ENCODE data around the gene UVSSA.

DNA sequence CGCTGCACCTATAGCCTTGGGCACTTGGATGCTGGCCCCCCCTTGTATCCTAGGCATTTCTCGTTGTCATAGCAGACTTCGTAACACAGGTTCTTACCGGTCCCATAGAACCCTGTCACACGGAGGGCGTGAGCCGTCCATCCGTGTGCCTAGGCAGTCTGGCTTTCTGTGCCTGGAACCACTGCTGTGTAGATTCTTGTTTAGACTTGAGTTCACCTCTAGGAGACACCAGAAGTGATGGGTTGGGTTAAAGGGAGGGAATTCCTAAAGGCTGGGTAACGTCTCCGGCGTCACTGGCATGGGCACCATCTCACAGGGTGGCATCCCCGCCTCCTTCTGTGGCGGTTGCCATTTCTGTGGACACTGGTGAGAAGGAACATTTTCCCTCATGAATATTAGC is 72.7 kb downstream of the UVSSA start:
- TF ChIP-seq POLR2A (IDR thresholded peaks at IDR 0.05) = no peak
- TF ChIP-seq, protein P1, sequence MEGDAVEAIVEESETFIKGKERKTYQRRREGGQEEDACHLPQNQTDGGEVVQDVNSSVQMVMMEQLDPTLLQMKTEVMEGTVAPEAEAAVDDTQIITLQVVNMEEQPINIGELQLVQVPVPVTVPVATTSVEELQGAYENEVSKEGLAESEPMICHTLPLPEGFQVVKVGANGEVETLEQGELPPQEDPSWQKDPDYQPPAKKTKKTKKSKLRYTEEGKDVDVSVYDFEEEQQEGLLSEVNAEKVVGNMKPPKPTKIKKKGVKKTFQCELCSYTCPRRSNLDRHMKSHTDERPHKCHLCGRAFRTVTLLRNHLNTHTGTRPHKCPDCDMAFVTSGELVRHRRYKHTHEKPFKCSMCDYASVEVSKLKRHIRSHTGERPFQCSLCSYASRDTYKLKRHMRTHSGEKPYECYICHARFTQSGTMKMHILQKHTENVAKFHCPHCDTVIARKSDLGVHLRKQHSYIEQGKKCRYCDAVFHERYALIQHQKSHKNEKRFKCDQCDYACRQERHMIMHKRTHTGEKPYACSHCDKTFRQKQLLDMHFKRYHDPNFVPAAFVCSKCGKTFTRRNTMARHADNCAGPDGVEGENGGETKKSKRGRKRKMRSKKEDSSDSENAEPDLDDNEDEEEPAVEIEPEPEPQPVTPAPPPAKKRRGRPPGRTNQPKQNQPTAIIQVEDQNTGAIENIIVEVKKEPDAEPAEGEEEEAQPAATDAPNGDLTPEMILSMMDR (IDR thresholded peaks at IDR 0.05) = no peak
